ENCODE results near the gene ITGA7.

- TF ChIP-seq, protein P1, sequence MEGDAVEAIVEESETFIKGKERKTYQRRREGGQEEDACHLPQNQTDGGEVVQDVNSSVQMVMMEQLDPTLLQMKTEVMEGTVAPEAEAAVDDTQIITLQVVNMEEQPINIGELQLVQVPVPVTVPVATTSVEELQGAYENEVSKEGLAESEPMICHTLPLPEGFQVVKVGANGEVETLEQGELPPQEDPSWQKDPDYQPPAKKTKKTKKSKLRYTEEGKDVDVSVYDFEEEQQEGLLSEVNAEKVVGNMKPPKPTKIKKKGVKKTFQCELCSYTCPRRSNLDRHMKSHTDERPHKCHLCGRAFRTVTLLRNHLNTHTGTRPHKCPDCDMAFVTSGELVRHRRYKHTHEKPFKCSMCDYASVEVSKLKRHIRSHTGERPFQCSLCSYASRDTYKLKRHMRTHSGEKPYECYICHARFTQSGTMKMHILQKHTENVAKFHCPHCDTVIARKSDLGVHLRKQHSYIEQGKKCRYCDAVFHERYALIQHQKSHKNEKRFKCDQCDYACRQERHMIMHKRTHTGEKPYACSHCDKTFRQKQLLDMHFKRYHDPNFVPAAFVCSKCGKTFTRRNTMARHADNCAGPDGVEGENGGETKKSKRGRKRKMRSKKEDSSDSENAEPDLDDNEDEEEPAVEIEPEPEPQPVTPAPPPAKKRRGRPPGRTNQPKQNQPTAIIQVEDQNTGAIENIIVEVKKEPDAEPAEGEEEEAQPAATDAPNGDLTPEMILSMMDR (IDR thresholded peaks at IDR 0.05), result no peak
- no peak for TF ChIP-seq POLR2AphosphoS5 (IDR thresholded peaks at IDR 0.05; ENCODE audit: insufficient read depth in 1 of 2, low read depth in 1 of 2)
- TF ChIP-seq POLR2A (IDR thresholded peaks at IDR 0.05), result no peak
Measured at GRCh38 chr12:55748230-55748993, 40.7 kb upstream of the ITGA7 start.
